HG03439 (cell line): Measurements from ENCODE around the gene MAK.
A peak's percentile ranks its signal among the peaks of the same experiment; 100 is the strongest.
"Not testable (repeated sequence)": the region's sequence is repeated elsewhere in the genome, so short reads cannot be mapped to it uniquely, and the experiment has no call there.

Experiments used
- ATAC-seq: cut with Tn5 transposase; IDR thresholded peaks from one replicate; pipeline ENCODE4 v1.9.1; 2021; ENCODE audit warnings: mild to moderate bottlenecking, moderate library complexity; ENCODE audit not compliant: unreplicated experiment

The MAK gene

DNA sequence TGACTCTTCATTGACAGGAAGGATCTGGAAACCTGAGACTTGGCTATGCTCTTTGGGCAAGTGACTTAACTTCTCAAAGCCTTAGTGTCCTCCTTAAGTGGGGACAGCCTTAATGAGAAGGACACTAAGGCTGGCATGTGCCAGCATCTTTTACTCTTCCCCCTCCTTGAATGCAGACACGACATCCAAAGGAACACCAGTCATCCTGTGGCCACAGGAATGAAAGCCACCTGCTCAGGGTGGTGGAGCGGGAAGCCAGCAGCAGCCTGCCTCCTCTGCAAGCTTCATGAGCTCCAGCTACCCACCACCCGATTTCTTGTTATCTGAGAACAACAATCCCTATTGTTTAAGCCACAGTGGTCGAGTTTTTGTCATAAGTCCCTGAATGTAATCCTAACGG, 46.2 kb downstream of the MAK start:
- ATAC-seq: no peak

- ATAC-seq: no peak
Measured at GRCh38 chr6:10791673-10792072, 46.7 kb downstream of the MAK start.

- ATAC-seq: no peak
Measured at GRCh38 chr6:10779076-10779475, 59.3 kb downstream of the MAK start.

GRCh38 chr6:10778230-10778629, 60.1 kb downstream of the MAK start:
- ATAC-seq: no peak

DNA sequence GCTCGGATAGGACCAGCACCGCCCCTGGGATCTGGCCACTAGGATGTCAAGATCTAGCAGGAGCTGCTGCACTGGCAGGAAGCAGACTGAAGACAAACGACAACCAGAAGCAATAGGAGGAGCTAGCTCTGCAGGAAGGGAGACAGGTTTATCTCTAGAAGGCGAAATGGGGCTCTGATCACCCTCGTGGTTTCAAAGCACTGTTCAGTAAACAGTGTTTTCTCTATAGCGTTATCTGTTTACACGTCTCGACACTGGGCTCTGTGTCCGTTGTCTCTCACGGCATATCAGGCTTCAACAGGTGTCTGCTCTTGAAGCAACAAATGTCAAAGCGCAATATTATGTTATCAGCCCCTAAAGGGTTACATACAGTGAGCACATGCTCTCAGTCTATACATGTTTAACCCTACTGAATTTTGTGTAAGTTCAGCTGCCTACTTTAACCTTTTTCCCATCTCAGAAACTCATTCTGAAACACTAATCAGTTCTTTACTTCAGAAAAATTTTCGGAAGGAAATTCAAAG, 66.9 kb downstream of the MAK start:
- no peak for ATAC-seq

- ATAC-seq: no peak
Measured at GRCh38 chr6:10769419-10769818, 68.9 kb downstream of the MAK start.

DNA sequence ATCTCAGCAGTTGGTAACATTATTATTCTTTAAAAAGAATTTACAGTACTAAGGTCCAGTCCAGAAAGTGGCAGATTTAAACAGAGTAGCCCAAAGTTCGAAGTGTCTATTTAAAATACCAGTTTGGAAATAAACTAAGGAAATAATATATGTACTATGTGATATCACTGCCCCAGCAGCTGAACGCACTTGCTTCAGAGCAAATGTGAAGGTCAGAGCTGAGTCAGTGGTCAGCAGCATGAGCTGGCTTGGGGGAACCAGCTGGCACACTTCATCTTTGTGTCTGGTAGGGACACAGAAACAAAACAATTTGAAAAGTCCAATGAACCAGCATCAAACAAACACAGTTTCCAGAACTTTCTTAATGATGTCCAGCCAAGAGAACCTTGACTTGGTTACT, 75.3 kb downstream of the MAK start:
- ATAC-seq: no peak

- no peak for ATAC-seq
Measured at GRCh38 chr6:10759884-10760329, 78.4 kb downstream of the MAK start.

GRCh38 chr6:10759312-10759839, 79.0 kb downstream of the MAK start:
- no peak for ATAC-seq

DNA sequence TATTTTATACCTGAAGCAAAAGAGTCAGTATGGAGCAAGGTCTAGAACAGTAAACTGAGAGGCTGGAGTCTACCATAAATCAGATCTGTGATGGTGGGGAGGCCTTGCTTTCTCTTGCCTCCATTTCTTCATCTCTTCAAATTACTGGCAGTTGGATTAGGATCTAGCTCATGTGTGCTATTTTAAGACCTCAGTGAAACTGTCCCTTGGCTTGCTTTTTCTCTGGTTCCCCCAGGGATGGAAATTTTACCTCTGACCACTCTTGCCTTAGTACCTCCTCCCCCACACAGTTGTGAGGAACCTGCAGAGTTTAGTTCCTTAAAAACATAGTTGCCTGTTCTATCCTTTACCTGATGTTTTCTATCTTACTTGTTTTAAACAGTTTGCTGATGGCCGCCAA, 82.3 kb downstream of the MAK start:
- ATAC-seq: no peak

- ATAC-seq: not testable (repeated sequence)
Measured at GRCh38 chr6:10751757-10752156, 86.6 kb downstream of the MAK start.

GRCh38 chr6:10750568-10750967, 87.8 kb downstream of the MAK start:
- not testable (repeated sequence) for ATAC-seq

GRCh38 chr6:10749734-10750133, 88.6 kb downstream of the MAK start:
- no peak for ATAC-seq

DNA sequence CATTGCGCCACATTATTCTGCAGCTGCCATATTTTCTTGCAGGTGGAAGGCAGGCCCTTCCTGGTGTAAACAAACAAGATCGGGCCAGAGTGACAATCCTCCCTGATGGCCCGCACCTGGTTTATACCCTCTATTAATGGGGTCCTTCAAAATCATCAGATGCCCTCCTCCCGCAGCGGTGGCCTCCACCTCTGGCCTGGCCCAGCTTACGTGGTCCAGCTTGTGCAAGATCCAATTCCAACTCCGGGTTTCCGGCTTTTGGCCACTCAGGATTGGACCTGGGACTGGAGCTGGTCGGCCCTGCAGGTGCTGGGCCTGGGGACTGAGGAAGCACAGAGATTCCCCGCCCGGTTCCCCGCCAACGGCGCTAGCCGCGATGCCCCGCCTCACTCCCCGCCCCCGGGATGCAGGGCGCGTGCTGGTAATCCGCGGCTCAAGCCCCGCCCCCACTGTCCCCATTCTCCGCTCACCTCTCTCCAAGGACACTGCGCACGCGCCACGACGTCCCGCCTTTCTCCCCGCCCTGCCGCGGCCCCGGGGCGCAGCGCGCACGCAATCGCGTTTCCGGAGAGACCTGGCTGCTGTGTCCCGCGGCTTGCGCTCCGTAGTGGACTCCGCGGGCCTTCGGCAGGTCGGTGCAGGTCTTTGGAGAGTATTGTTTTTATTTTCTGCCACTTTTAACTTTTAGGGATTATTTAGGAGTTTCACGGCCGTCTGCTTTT, 90.9 kb downstream of the MAK start, which contains the start of gene TMEM14B:
Gene TMEM14B (plus strand): TSS at position 555 of the 722 bp plus-strand sequence. CDS start 1,441 bp downstream, outside the sequence.
- peak; percentile 94 for ATAC-seq

- no peak for ATAC-seq
Measured at GRCh38 chr6:10746915-10747250, 91.5 kb downstream of the MAK start.

DNA sequence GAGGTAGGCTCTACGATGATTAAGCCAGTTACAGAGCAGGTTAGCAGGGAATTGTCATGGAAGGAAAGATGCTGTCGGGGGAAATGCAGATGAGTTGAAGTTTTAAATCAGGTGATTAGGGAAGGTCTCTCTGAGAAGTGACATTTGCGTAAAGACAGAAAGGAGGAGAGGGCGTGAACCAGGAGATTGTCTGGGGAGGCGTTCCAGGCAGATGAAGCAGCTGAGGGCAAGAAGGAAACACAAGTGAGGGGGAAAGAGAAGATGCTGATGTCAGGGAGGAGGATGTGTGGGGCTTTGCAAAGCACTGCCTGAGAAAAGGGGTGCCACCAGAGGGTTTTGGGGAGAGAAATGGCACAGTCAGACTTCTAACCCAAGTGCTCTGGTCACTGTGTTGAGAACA, 93.2 kb downstream of the MAK start:
- no peak for ATAC-seq

- ATAC-seq: no peak
Measured at GRCh38 chr6:10743515-10743914, 94.8 kb downstream of the MAK start.

DNA sequence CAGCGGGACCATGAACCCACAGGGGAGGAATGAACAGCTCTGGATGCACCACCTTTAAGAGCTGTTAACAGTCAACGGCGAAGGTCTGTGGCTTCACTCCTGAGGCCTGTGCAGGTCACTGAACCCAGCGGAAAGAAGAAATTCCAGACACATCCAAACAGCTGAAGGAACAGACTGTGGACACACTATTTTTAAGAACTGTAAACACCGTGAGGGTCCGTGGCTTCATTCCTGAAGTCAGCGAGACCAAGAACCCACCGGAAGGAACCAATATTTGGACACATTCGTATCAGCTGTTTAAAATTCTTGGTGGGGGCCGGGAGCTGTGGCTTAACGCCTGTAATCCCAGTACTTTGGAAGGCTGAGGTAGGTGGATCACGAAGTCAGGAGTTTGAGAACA, 96.1 kb downstream of the MAK start:
- no peak for ATAC-seq

DNA sequence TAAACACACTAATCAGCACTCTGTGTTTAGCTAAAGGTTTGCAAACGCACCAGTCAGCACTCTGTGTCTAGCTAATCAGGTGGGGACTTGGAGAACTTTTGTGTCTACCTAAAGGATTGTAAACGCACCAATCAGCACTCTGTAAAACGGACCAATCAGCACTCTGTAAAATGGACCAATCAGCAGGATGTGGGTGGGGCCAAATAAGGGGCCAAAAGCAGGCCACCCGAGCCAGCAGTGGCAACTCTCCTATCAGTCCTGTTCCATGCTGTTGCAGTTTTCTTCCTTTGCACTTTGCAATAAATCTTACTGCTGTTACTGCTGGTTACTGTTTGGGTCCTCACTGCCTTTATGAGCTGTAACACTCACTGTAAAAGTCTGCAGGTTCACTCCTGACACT, 96.7 kb downstream of the MAK start:
- ATAC-seq: not testable (repeated sequence)

DNA sequence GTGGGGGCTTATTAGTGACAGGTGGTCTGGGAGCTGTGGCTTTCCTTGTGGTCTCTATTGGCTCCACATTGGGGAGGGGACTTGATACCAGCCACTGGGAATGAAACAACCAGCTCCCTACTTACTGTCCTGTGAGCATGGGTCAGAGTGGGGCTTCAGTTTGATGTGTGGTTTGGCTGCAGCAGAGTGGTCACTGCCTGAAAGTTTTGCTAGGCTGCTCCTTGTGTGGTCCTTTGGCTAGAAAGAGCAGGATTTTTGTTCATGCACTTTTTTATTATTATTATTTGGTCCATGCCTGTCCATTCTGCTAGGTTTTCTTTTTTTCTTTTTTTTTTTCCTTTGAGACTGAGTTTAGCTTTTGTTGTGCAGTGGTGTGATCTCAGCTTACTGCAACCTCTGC, 98.3 kb downstream of the MAK start:
- ATAC-seq: no peak

DNA sequence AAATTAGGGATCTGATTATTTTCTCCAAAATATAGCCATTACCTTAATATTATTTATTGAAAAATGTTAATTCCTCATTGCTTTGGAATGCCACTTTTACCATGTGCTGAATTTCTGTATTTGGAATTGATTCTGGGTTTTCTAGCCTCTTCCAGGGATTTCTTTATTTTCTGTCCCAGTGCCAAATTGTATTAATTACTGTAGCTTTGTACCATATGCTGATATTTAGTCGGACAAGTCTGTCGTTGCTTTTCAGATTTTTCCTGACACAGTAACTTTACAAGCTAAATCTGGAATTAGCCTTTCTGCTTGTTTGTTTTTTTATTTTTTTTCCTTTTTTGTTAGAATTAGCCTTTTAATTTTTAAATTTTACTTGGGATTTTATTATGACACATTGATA, 101.6 kb downstream of the MAK start:
- ATAC-seq: no peak

- ATAC-seq: no peak
Measured at GRCh38 chr6:10733863-10734262, 104.5 kb downstream of the MAK start.
